ENCODE measurements around the gene HMX1. TPM values are rescaled to one million over a fixed set of nuclear protein-coding genes. Genes with fewer than 3 reads are reported as not detected.

HMX1 gene
- total and polyA plus RNA-seq, 2 donors (not counting 3 experiments of a cell fraction or from before 2014, with no cell fraction given) = not detected

DNA sequence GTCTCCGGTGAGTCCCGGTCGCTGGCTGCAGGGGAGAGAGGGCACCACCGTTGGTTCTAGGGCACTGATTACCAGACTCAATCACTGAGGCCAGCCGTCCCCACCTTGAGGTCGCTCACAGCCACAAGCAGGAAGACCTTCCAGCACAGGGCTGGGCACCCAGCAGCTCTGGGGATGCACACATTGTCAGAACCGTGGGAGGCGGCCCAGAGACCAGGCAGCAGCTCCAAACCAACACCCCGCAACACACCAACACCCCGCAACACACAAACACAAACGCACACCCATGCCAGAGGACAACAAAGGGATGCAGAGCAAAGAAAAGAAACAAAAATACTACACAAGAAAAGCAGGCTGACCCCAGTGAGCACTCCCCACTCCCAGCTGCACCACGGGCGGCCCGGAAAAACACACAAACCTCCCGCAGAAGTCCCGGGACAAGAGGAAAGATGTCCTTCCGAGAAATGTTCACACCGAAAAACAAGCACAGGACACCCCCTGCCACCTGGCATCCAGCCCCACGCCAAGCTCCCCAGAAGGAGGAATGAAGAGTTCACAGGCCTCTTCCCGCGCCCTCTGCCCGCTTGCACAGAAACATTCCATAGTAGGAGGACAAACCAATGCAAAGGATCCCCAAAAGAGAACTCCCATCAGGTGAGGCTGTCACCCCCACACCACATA, 3.2 kb downstream of the HMX1 start:
- DNase-seq (ENCODE audit: low read depth, low spot score) = no peak
- dilution Hi-C loops (cut with MboI; ENCODE audit: extremely low pct_ligation_motif_present, low sequenced_read_pairs) (no loop called here), intact Hi-C loops (cut with micrococcal nuclease) (no loop called here)
- TF ChIP-seq POLR2A (IDR thresholded peaks at IDR 0.05; ENCODE audit: low read depth, low read length) (no peak), EZH2 (IDR thresholded peaks at IDR 0.05; ENCODE audit: borderline replicate concordance, low read depth, low read length, severe bottlenecking) (peak; percentile 67), JUN (IDR thresholded peaks at IDR 0.05; ENCODE audit: borderline replicate concordance, insufficient read depth, insufficient read length, low read depth) (no peak)
- Histone ChIP-seq H2AFZ (ENCODE audit: low read depth, low read length) (no peak overlapping the region), H3K27ac (ENCODE audit: insufficient read depth, low read depth, low read length) (no peak overlapping the region), H3K9me3 (replicated peaks; ENCODE audit: control insufficient read depth, insufficient read depth, low read length) (no peaks in the 10 kb centered on the region), H3K4me1 (ENCODE audit: control insufficient read depth, extremely low read depth, insufficient read depth, low read length) (no peaks in the 10 kb centered on the region), H3K36me3 (ENCODE audit: control insufficient read depth in 2 of 2, extremely low read depth in 1 of 2, insufficient read depth in 2 of 2, low read length in 2 of 2) (no peaks in the 10 kb centered on the region), H3K9me1 (replicated peaks; ENCODE audit: control insufficient read depth, extremely low read depth, insufficient read depth, low read length) (no peaks in the 10 kb centered on the region), H3K79me2 (ENCODE audit: control insufficient read depth, insufficient read depth, low read length) (no peaks in the 10 kb centered on the region), H3K9ac (replicated peaks; ENCODE audit: extremely low read depth, insufficient read depth, low read length) (no peak overlapping the region), H3K4me2 (ENCODE audit: insufficient read depth, low read length) (no peak overlapping the region), H3K27me3 (ENCODE audit: control insufficient read depth in 2 of 2, insufficient read depth in 2 of 2, low read length in 2 of 2) (peaks cover 75 to 86% of the 10 kb centered on the region in 2 experiments), H4K20me1 (replicated peaks; ENCODE audit: control insufficient read depth, extremely low read depth, insufficient read depth, low read length) (no peaks in the 10 kb centered on the region), H3K4me3 (replicated peaks in 1 of 3; ENCODE audit: insufficient read depth in 1 of 3, low read depth in 1 of 3, low read length in 3 of 3) (no peak overlapping the region)
- FAIRE-seq = no peak
- CTCF ChIA-PET = interaction anchor here (1.2 to 1.9 kb wide), 2 partner anchors 11 to 12 kb away, joined by 4 read pairs; no protein-coding TSS in a partner anchor
- BruUV-seq (replicated peaks) = no TSS peak
- POLR2A ChIA-PET = no interaction called here

DNA sequence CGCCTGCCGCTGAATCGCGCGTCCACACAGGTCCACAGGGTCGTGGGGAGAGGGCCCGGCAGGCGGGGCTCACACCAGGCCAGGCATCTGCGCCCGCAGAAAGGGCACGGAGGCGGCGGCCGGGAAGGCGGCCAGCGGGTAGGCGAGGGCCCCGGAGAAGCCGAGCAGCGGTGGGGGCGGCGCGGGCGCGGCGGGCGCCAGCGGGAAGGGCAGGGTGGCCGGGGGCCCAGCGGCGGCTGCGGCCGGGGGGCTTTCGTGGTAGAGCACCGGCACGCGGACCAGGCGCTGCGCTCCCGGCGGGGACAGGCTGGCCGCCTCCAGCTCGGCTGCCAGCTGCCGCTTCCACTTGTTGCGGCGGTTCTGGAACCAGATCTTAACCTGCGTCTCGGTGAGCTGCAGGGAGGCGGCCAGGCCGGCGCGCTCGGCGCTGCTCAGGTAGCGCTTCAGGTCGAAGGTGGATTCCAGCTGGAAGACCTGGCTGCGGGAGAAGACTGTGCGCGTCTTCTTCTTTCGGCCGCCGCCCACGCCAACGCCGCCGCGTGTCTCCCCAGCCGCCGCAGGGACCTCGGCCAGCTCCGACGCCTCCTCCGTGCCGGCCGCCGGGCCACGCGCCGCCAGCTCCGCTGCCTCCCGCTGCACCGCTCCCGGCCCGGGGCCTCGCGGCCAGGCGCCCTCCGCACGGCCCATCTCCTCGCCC, 3.9 kb downstream of the HMX1 start:
- Histone ChIP-seq H3K9me3 (replicated peaks; ENCODE audit: control insufficient read depth, insufficient read depth, low read length) (no peaks in the 10 kb centered on the region), H3K27ac (ENCODE audit: insufficient read depth, low read depth, low read length) (no peak overlapping the region), H3K9ac (replicated peaks; ENCODE audit: extremely low read depth, insufficient read depth, low read length) (no peak overlapping the region), H3K4me3 (replicated peaks in 1 of 3; ENCODE audit: insufficient read depth in 1 of 3, low read depth in 1 of 3, low read length in 3 of 3) (no peak overlapping the region), H3K4me1 (ENCODE audit: control insufficient read depth, extremely low read depth, insufficient read depth, low read length) (no peaks in the 10 kb centered on the region), H2AFZ (ENCODE audit: low read depth, low read length) (no peak overlapping the region), H3K27me3 (ENCODE audit: control insufficient read depth in 2 of 2, insufficient read depth in 2 of 2, low read length in 2 of 2) (peaks cover 75 to 86% of the 10 kb centered on the region in 2 experiments), H3K4me2 (ENCODE audit: insufficient read depth, low read length) (no peak overlapping the region), H3K9me1 (replicated peaks; ENCODE audit: control insufficient read depth, extremely low read depth, insufficient read depth, low read length) (no peaks in the 10 kb centered on the region), H3K36me3 (ENCODE audit: control insufficient read depth in 2 of 2, extremely low read depth in 1 of 2, insufficient read depth in 2 of 2, low read length in 2 of 2) (no peaks in the 10 kb centered on the region), H4K20me1 (replicated peaks; ENCODE audit: control insufficient read depth, extremely low read depth, insufficient read depth, low read length) (no peaks in the 10 kb centered on the region), H3K79me2 (ENCODE audit: control insufficient read depth, insufficient read depth, low read length) (no peaks in the 10 kb centered on the region)
- intact Hi-C loops (cut with micrococcal nuclease) = no loop called here
- dilution Hi-C loops (cut with MboI; ENCODE audit: extremely low pct_ligation_motif_present, low sequenced_read_pairs) = no loop called here
- ChIA-PET CTCF (interaction anchor here (1.2 to 1.9 kb wide), 2 partner anchors 12 kb away, joined by 4 read pairs; no protein-coding TSS in a partner anchor), POLR2A (no interaction called here)
- FAIRE-seq (no peak), DNase-seq (ENCODE audit: low read depth, low spot score) (no peak)
- BruUV-seq (replicated peaks) = no TSS peak
- no peak for TF ChIP-seq POLR2AphosphoS5 (IDR thresholded peaks at IDR 0.05; ENCODE audit: insufficient read depth, low read depth, low read length)
- TF ChIP-seq, protein P1, sequence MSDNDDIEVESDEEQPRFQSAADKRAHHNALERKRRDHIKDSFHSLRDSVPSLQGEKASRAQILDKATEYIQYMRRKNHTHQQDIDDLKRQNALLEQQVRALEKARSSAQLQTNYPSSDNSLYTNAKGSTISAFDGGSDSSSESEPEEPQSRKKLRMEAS (IDR thresholded peaks at IDR 0.05; ENCODE audit: insufficient read depth, insufficient read length) = no peak
- peak; percentile 77 for TF ChIP-seq EZH2 (IDR thresholded peaks at IDR 0.05; ENCODE audit: borderline replicate concordance, low read depth, low read length, severe bottlenecking)
- TF ChIP-seq MYC (IDR thresholded peaks at IDR 0.05; ENCODE audit: low read depth, low read length) = no peak
